ENCODE data around the gene DDX54. TPM values are rescaled to one million over a fixed set of nuclear protein-coding genes. Genes with fewer than 3 reads are reported as not detected.
A peak's percentile ranks its signal among the peaks of the same experiment; 100 is the strongest.
"Not testable (repeated sequence)": the region's sequence is repeated elsewhere in the genome, so short reads cannot be mapped to it uniquely, and the experiment has no call there.

DDX54 gene
- total RNA-seq, 6 experiments from 2014 or later = 60.1 to 71.0 (median 61.9) TPM

DNA sequence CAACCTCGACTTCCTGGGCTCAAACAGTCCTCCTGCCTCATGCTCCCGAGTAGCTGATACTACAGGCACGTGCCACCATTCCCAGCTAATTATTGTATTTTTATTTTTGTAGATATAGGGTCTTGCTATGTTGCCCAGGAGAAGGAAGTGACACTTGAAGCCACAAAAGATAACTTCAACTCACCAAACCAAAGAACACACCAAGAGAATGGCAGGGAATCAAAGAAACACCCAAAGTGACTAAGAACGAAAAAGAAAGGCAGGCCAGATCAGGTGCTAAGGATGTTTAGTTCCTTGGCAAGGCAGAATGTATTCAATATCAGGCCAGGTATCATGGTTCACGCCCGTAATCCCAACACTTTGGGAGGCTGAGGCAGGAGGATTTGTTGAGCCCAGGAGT lies 25.9 kb upstream of the DDX54 start:
- DNase-seq = no peak
- Mint-ChIP-seq H3K27me3 (ENCODE audit: insufficient read depth) (peaks cover 2% of the 10 kb centered on the region; the same call in 1 of the 2 replicates), H3K9me3 (no peaks in the 10 kb centered on the region), H3K4me1 (ENCODE audit: low read depth) (peaks cover 59% of the 10 kb centered on the region), H3K4me3 (no peak overlapping the region), H3K36me3 (ENCODE audit: low read depth) (0 out of 2 replicates have a peak, but pooled peaks cover 5% of the 10 kb centered on the region), H3K27ac (no peak overlapping the region)
- no peak for TF ChIP-seq CTCF (IDR thresholded peaks at IDR 0.05)

GRCh38 chr12:113208041-113208934 lies 23.0 kb upstream of the DDX54 start:
- Mint-ChIP-seq H3K27ac (peak overlapping the region; percentile 54), H3K4me1 (ENCODE audit: low read depth) (peaks cover 32% of the 10 kb centered on the region), H3K27me3 (ENCODE audit: insufficient read depth) (peaks cover 2% of the 10 kb centered on the region; the same call in 1 of the 2 replicates), H3K36me3 (ENCODE audit: low read depth) (0 out of 2 replicates have a peak, but pooled peaks cover 5% of the 10 kb centered on the region), H3K9me3 (no peaks in the 10 kb centered on the region), H3K4me3 (no peak overlapping the region)
- no peak for TF ChIP-seq CTCF (IDR thresholded peaks at IDR 0.05)
- peak; percentile 7 for DNase-seq

DNA sequence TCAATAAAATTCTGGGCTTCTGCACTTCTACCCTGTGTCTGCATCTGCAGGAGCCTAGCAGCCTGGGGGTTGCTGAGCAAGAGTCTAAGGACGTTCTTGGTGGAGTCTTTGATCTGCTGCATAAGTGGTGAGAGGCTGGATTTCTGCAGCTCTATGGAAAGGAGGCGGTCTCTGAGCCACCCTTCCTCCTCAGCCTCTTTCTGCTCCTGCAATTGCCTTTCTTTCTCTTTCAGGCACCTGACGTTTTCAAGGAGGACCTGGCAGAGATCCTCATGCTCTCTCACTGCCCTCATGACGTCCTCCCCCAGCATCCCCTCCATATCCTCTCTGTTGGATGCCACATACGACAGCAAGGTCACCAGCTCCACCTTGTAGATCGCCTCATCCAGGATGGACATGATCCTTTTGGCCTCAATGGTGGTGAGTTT lies 22.3 kb upstream of the DDX54 start:
- no peak for TF ChIP-seq CTCF (IDR thresholded peaks at IDR 0.05)
- no peak overlapping the region for H3K4me3 Mint-ChIP-seq
- H3K27me3 Mint-ChIP-seq (ENCODE audit: insufficient read depth) = peaks cover 2% of the 10 kb centered on the region; the same call in 1 of the 2 replicates
- no peak for DNase-seq
- no peak overlapping the region for H3K27ac Mint-ChIP-seq
- H3K36me3 Mint-ChIP-seq (ENCODE audit: low read depth) = 0 out of 2 replicates have a peak, but pooled peaks cover 5% of the 10 kb centered on the region
- no peaks in the 10 kb centered on the region for H3K9me3 Mint-ChIP-seq
- H3K4me1 Mint-ChIP-seq (ENCODE audit: low read depth) = peaks cover 30% of the 10 kb centered on the region

- not testable (repeated sequence) for H3K4me3 Mint-ChIP-seq; H3K9me3 Mint-ChIP-seq; H3K27me3 Mint-ChIP-seq (ENCODE audit: insufficient read depth); H3K36me3 Mint-ChIP-seq (ENCODE audit: low read depth); DNase-seq; H3K27ac Mint-ChIP-seq
- peaks cover 30% of the 10 kb centered on the region for H3K4me1 Mint-ChIP-seq (ENCODE audit: low read depth)
Measured at GRCh38 chr12:113206802-113207201, 21.5 kb upstream of the DDX54 start.

DNA sequence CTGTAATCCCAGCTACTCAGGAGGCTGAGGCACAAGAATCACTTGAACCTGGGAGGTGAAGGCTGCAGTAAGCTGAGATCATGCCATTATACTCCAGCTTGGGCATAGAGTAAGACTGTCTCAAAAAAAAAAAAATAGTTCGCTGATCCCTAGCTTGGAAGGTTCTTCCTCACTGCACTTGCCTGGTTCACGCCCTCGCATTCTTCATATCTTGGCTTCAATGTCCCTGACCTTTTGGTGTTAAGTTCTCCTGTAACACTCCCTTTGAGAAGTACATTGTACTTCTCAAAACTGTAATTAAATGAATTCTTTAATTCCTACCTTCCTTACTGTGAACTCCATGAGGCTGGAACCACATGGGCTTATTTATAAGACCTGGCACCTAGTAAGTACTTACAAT lies 19.5 kb upstream of the DDX54 start:
- H3K36me3 Mint-ChIP-seq (ENCODE audit: low read depth) = 0 out of 2 replicates have a peak, but pooled peaks cover 5% of the 10 kb centered on the region
- H3K9me3 Mint-ChIP-seq = no peaks in the 10 kb centered on the region
- H3K27me3 Mint-ChIP-seq (ENCODE audit: insufficient read depth) = peaks cover 2% of the 10 kb centered on the region; the same call in 1 of the 2 replicates
- TF ChIP-seq CTCF (IDR thresholded peaks at IDR 0.05) = no peak
- no peak overlapping the region for H3K27ac Mint-ChIP-seq
- no peak for DNase-seq
- H3K4me1 Mint-ChIP-seq (ENCODE audit: low read depth) = peaks cover 22% of the 10 kb centered on the region
- H3K4me3 Mint-ChIP-seq = no peak overlapping the region

Data from HFFc6 (cell line).